GM18511 (cell line): Measurements from ENCODE around the gene SLC13A5.

Source experiments
- ATAC-seq: cut with Tn5 transposase; IDR thresholded peaks from one replicate; pipeline ENCODE4 v1.9.1; 2021; ENCODE audit warnings: mild to moderate bottlenecking, moderate library complexity; ENCODE audit not compliant: unreplicated experiment

Gene SLC13A5

DNA sequence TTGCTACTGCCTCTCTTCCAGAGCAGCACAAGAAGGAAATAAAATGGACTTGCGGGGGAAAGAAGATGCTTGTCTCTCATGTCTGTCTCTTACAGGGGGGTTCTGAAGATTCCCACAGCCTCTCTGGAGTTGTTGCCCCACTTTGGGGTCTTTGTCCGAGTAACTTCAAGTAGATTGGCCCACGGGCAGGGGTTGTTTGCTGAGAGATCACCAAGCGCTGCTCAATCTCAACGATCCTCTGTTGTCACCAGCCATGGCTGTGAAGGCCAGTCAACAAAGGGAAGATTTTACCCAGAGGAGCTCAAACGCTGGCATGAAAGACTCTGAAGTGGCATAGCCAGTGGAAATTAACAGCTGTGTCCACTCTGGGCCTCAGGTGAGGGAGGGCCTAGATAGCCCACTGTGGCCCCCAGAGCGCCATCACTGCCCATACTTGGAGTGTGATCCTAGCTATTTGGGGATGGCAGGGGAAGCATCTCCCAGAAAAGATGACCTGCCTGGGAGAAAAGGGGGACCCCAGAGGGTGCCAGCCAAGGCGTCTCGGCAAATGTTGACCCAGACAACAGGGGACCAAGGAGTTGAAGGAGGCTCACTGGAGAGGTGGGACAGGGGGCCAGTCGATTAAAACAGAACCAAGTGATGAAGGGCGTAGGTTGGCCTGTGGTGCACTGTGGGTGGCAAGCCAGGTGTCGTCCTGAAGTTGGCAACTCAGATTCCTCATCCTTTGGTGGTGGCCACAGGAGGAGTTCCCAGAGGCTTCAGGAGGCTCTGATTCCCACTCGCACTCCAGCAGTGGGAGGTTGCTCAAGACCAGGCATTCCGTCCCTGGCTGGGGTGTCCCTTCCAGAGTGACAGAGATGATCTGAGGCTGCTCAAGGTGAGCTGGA is 28.0 kb downstream of the SLC13A5 start:
- ATAC-seq: no peak

DNA sequence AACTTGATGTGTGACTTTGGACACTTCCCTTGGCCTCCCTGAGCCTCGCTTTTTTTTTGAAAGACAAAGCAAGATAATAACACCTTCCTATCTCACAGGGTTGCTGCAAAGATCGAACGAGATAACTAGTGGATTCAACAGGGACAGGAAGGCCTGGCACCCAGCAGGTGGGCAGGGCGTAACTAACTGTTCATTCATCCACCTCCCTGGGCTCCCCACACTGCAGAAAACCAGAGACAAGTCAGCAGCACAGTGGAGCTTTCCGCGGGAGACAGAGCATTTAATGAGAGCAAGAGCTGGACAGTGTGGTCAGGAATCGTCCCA is 28.7 kb downstream of the SLC13A5 start:
- ATAC-seq: no peak

DNA sequence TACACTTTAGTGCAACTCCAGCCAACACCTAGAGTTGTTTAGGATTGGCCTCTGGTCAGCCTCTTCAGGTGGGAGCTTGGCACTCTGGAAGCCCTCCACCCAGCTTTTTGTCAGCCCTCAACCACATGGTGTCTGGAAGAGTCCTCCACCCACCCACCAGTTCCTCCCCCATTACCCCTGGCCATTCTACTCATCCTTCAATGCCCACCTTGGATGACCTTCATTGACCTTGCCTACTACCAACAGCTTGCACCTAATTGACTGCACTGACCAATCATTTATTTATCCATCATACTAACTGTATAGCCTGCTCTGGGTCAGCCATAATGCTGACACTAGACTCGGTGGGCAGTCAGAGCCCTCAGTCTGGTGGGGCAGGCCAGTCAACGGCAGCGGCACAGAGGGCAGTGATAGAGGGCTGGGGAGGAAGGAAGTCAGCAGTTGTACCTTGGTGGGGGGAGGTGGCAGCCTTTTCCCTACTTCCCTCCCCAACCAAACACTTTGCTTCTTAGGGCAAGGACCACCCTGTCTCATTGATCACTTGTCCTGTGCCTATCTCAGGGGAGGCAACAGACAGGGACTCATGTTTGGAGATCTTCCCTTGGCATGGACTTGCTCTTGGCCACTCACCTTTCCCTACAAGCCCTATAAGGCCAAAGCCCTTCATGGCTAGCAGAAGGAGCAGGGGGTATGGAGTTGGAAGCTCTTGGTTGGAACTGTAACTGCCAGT is 29.3 kb downstream of the SLC13A5 start:
- ATAC-seq: no peak

DNA sequence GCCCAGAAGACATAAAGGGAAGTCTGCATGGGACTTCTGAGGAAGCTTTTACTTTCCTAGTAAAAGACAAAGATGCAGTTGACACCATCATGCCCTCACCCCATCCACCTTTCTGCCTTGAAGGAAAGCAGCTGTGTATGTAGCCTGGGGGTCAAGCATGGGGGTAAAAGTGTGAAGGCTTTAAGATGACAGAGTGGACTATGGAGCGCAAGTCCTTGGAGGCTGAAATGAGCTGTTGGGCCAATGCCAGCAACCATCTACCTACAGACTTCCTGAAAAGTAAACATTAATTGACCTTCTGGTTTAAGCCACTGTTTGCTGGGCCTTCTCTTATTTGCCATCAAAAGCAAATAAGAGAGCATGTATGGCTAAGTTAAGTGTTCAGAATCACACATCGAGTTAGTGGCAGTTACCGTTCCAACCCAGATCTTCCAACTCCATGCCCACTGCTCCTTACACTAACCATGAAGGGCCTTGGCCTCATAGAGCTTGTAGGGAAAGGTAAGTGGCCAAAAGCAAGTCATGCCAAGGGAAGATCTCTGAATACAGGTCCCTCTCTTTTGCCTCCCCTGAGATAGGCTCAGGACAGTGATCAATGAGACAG is 30.0 kb downstream of the SLC13A5 start:
- no peak for ATAC-seq

DNA sequence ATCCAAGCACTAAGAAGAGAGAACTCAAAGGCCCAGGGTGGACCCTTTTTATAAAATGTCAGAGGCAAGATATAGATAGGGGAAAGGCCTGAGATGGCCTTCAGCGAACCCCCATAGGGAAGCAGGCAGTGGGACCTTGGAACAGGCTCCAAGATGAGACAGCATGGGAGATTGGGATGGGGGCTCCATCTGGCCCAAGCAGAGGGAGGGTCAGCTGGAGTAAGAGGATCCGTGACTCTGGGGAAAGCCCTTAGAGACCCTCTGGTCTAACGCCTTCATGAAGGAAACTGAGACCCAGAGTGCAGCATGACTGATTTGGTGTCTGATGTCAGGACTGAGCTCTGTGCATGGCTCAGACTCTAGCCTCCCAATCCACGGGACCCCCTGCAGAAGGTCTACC is 30.8 kb downstream of the SLC13A5 start:
- ATAC-seq: no peak

DNA sequence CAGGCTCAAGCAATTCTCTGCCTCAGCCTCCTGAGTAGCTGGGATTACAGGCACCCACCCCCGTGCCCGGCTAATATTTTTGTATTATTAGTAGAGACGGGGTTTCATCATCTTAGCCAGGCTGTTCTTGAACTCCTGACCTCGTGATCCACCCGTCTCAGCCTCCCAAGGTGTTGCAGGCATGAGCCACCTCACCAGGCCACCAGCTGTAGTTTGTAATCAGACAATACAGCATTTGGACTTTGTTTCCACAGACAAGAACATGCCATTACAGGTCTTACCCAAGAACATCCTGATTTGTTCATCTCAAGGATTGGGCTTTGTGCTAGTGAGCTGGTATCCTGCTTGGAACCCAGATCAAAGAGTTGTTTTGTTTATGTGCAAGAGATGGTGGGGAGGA is 31.5 kb downstream of the SLC13A5 start:
- no peak for ATAC-seq

DNA sequence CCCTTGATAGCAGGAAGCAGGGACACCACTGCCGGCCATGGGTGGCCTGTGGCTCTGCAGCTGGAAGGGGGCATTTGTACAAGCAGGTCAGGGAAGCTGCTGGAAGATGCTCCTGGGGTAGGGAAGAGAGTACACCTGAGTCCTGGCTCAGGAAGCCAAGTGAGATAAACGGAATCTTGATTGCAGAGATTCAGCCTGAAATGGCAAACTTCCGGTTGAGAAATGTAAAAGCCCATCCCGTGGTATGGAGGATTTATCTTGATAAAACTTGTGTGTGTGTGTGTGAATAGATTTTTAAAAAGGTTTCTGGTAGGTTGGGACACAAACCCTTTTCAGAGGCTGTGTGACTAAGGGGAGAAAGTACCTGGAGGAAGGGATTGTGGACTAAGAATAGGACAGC is 32.0 kb downstream of the SLC13A5 start:
- ATAC-seq: no peak

DNA sequence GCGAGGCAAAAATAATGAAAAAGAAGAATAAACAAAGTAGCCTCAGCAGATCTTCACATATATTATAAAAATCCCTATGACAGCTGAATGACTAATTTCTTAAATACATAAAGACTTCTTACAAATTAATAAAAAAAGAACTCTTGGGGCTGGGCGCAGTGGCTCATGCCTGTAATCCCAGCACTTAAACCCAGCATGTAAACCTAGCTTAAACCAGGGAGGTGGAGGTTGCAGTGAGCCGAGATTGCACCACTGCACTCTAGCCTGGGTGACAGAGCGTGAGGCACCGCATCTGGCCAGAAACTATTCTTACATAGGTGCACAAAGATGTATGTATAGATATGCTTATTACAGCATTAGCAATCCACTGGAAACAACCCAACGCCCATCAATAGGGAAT is 33.9 kb downstream of the SLC13A5 start:
- ATAC-seq: no peak

DNA sequence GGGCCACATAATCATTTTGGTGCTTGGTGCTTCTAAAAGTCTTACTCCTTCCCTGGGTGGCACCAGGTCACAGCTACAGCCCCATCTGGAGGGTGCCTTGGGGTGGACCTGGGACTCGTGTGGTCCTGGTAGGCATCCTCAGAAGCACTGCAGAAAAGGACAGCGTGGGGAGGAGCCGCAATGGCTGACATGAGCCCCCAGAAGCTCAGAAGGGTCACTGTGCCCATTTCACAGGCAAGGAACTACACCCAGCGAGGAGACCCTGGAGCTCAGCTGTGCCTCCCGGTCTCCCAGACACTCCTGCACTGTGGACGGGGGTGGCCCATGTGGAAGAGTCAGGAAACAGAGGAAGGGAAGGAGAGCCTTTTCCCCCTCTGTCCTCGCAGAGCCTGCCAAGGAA is 35.2 kb downstream of the SLC13A5 start:
- ATAC-seq: no peak

DNA sequence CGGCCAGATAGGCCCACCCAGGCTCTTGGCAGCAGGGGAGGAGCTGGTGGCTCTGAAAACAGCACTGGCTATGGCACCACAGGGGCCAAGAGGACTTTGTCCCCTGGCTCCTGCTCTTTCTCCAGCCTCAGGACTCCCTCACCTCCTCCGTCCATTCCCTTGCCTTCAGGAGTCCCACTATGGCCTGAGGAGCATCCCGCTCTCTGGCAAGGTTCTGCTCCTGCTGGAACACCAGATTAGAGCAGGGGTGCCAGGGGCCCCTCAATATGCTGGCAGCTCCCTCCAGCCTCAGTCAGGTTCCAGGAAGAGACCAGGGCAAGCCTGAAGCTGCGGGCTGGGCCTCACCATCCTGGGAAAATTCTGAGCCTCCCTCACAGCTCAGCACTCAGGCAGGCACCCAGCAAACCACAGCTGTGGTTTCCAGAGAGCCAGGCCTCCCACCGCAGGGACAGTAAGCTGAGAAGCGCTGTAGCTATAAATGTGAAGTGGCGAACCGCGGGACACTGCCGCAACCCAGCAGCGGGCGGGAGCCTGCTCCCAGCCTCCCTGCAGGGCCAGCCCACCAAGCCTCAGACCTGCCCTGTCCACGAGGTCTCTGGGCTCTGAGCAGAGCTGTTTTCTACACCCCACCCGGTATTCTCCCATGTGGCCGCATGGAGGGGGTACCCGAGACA is 35.9 kb downstream of the SLC13A5 start:
- no peak for ATAC-seq

DNA sequence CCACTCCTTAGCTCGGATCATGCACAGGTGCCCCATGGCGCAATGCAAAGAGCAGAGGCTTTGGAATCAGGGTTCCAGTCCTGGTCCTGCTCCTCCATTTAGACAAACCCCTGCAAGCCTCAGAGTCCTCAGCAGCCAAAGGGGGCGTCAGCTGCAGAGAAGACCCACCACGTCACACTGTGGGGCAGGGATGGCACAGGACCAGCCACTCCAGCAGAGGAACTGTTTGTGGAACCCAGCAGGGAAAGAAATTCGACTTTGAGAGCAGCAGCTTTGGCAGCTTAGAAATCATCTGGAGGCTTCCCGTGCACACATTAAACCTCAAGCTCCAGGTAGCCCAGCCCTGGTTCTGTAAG is 36.4 kb downstream of the SLC13A5 start:
- ATAC-seq: no peak

DNA sequence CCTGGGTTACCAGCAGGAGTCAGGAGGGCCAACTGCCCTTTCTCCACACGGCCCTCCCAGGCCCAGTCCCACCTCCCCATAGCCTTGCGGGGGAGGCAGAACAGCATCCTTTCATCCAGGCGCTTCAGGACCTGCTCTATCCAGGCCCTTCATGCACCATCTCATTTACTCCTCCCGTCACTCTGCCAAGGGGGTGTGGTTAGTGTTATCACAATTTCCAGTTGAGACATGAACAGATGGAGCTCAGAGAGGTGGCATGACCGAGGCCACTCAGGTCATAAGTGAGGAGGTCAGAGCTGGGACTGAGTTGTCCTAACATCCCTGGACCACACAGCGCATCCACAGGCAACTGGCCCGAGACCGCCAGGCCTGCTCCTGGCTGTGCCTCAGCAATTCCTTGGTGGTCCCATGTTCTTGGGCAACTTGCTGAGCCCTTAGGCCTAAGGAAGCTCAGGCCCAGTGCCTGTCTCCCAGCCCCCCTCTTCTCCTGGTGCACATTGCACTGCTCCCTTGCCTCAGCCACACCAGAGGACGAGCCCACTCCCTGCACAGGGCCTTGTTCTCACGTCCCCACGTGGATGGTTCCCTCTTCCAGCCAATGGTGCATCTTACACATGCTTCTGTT is 37.9 kb downstream of the SLC13A5 start:
- ATAC-seq: no peak

DNA sequence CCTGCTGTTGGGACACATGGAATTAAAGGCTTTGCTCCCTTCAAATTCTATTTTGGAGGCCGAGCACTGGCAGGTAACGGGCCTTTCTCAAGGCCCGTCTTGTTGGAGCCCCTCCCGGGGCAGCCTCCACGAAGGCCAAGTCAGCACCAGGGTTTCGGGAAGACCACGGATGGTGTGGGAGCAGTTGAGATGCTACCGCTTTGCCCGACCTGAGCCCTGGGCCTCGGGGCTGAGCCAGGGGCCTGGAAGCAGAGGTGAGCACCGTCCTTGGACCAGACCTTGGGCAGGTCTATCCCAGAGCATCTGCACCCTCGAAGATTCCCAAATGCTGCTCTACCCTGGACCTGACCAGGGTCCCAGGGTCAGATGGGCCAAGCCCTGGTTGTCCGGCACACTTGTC is 38.6 kb downstream of the SLC13A5 start:
- no peak for ATAC-seq

DNA sequence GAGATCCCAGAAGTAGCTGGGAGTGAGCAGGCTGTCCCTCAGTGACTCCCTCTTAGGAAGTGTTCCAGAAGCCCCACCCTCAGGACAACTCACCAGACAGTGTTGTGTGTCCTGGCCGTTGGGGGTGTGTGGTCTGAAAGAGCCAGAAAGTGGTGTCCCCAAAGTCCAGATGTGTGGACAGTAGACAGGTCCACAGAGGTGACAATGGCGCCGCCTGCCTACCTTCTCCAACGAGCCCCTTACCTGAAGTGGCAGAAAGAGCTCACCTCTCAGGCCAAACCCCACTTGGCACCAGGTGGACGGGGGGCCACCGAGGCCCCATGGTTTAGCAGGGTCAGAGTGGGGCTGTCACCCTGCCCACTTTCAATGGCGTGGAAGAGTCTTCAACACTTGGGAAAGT is 41.7 kb downstream of the SLC13A5 start:
- ATAC-seq: no peak

DNA sequence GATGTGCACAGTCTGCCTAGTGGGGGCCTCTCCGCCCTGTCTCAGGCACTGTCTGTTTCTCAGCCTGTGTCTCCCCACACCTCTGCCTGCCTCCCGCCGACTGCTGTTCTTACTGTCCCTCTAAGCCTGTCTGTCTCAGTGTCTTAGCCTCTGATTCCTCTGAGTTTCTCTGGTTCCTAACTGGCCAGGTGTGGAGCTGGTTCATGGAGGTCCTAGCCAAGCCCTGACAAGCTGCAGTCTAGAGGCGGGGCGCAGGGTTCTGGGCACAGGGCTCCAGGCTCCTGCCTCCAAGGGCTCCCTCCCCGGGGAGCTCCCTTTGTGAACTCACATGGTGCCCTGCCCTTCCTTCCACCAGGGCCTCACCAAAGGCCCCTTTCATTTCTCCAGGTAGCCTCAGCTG is 42.2 kb downstream of the SLC13A5 start:
- no peak for ATAC-seq

DNA sequence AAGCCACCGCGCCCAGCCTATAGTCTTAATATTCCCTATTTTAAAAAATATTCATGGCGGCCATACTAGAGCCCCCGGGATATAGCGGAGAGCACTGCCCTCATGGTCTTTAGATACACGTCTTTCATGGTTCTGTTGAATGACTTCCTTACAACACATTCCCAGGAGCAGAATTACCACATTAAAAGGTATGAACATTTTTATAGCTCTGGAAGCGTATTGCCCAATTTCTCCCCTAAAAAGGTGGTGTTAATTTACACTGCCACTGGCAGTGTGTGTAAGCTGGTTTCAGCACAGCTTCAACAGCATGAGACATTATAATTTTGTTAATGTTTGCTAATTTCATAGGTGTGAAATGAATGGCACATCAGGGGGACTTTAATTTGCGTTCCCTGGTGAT is 42.6 kb downstream of the SLC13A5 start:
- no peak for ATAC-seq

DNA sequence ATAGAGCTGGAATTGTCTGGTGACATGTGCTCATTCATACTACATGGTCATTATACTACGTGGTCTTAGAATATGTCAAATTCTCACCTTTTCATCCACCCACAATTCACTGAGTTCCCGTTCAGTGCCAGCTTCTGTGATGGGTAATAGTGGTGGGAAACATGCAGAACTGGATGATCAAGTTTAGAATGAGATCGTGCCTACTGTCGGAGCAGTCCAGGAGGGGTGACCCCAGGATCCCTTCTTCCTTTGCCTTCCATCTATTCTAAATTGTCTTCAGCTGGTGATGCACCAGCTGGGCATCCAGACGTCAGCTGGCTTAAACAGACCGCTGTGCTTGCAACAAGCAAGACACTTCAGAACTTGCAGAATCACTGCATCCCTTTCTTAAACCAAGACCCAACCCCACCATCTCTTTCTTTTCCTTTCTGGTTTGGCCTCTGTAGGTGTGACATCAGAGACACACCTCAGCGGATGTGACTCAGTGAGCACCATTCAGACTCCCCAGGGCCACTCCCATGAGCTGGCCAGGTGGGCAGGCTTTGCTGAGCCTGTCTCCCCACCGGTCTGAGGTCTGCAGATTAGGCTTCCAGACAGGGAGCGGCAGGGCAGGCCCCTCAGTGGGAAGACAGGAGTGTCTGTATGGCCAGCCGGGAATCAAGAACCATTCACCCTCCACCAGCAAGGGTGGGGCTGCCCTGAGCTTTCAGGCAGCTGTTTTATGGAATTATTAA is 43.5 kb downstream of the SLC13A5 start:
- ATAC-seq: no peak

DNA sequence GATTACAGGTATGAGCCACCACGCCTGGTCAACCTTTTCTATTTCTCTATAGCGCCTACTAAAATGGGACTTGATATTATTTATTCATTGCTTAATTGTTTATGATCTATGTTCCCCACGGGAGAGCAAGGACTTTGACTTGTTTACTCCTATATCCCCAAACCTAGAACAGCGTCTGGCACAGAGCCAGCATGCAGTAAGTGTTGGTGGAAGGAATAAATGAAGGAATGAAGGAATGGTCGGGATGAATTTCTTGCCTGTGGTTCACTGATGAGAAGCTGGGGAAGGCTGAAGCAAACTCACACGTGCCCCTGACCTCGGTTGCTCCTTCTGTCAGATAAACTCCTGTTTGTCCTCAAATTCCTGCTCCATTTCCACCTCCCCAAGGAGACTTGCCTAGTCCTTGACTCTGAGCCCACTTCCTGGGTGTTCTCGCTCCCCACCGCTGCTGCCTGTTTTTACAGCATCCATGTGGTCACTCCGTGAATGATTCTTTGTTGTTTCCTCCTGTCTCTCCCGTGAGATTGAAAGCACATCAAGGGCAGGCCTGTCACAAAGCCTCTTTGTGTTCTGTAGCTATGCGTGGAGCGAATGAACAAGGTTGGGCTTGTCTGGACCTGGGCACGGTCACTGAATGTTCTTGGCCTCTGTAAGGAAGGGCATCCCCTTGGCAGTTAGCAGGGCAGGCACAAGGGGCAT is 44.3 kb downstream of the SLC13A5 start:
- no peak for ATAC-seq

DNA sequence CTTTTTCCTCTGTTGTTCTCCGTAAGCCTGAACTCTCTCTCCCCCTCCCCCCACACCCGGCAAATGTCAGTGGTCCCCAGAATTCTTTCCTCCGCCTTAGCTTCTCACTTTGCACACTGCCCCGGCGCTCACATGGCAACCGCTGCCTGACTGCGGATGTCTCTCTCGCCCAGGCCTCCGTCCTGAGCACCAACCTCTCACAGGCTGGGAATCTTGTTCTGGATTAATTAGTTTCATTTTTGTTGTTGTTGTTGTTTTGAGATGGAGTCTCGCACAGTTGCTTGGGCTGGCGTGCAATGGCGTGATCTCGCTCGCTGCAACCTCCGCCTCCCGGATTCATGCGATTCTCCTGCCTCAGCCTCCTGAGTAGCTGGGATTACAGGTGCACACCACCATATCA is 45.0 kb downstream of the SLC13A5 start:
- no peak for ATAC-seq

DNA sequence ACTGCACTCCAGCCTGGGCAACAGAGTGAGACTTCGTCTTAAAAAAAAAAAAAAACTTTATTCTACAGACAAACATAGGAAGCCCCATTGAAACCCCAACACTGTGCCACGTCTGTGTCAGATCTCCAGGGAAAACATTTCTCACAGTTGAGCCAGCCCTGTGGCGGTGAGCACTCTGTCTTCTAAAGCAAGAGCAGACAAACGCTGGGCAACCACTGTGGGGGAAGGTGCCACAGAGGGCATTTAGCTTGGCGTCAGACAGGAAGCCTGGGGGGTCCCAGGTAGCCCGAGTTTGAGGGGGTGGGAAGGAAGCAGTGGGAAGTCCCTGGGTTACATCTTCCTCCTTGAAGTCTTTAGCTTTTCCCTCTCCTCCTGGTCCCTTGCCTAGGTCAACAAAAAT is 45.7 kb downstream of the SLC13A5 start:
- no peak for ATAC-seq
